ENCODE results near the gene ZNF575. TPM values are rescaled to one million over a fixed set of nuclear protein-coding genes. Genes with fewer than 3 reads are reported as not detected.

The ZNF575 gene
- total and polyA plus RNA-seq, 10 of the 15 experiments (the other 5 are each of a cell fraction or from before 2014, with no cell fraction given) = 0.18 to 2.8 (median 0.75) TPM

DNA sequence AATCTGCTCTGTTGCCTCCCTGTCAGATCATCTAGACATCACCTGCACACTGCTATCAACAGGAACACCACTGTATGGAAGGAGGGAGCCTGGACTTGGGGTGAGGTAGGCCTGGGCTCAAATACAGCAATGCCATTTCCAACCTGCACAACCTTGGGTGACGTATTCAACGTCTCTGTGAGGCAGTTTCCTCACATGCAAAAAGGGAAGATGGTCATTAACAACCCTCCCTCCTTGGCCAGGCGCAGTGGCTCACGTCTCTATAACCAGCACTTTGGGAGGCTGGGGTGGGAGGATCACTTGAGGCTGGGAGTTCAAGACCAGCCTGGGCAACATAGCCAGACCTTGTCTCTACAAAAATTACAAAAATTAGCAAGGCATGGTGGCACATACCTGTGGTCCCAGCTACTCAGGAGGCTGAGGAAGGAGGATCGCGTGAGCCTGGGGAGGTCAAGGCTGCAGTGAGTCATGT, 29.3 kb downstream of the ZNF575 start:
- H4K20me1 ChIP-seq (ENCODE audit: control insufficient read depth, insufficient read depth) = no peaks in the 10 kb centered on the region
- H3K4me2 ChIP-seq (ENCODE audit: control insufficient read depth, insufficient read depth) = peak overlapping the region; percentile 34
- H3K9me3 ChIP-seq (replicated peaks; ENCODE audit: control insufficient read depth, insufficient read depth, low read length) = no peaks in the 10 kb centered on the region
- H3K27ac ChIP-seq (ENCODE audit: control insufficient read depth, insufficient read depth) = peak overlapping the region; percentile 62
- RAD21 ChIA-PET (ENCODE audit: unreplicated experiment) = interaction anchor here (1.8 kb wide), 1 partner anchor 32 kb away, joined by 11 read pairs; no protein-coding TSS in a partner anchor
- intact Hi-C loops (cut with micrococcal nuclease; ENCODE audit: unreplicated experiment) (no loop called here), in situ Hi-C loops (cut with MboI) (no loop called here)
- H3K9ac ChIP-seq (ENCODE audit: control insufficient read depth, insufficient read depth, low read length) = no peak overlapping the region
- CTCF ChIA-PET = interaction anchor here (0.6 to 2.3 kb wide), 3 partner anchors 32 to 163 kb away, joined by 3 to 13 read pairs (median 3); partner anchors contain the start of gene ZNF576
- POLR2A ChIA-PET = interaction anchor here (0.9 kb wide), 1 partner anchor 37 kb away, joined by 10 read pairs; no protein-coding TSS in a partner anchor
- ATAC-seq (no peak), DNase-seq (ENCODE audit: low read depth, low spot score) (no peak), FAIRE-seq (no peak)
- no peaks in the 10 kb centered on the region for H3K27me3 ChIP-seq (replicated peaks in 1 of 2; ENCODE audit: control insufficient read depth in 2 of 2, insufficient read depth in 2 of 2, low read length in 1 of 2)
- H3K79me2 ChIP-seq (ENCODE audit: control insufficient read depth, insufficient read depth, low read length) = no peaks in the 10 kb centered on the region
- no peaks in the 10 kb centered on the region; a peak in 1 of 4 replicates for H3K36me3 ChIP-seq (ENCODE audit: control insufficient read depth in 2 of 2, insufficient read depth in 2 of 2, low read length in 1 of 2)
- SMC1A ChIA-PET (ENCODE audit: uncharacterized antibody, unreplicated experiment) = no interaction called here
- peaks cover 12% of the 10 kb centered on the region for H3K4me1 ChIP-seq (ENCODE audit: control insufficient read depth, insufficient read depth, low read length)
- TF ChIP-seq ZNF217 (IDR thresholded peaks at IDR 0.05) (peak; percentile 20; the same call in 1 of the 2 replicates), CBX3 (IDR thresholded peaks at IDR 0.05; ENCODE audit: borderline replicate concordance, low read depth) (no peak), SMARCA5 (IDR thresholded peaks at IDR 0.05) (peak; percentile 87)
- H3K4me3 ChIP-seq = no peak overlapping the region
- H2AFZ ChIP-seq (ENCODE audit: control insufficient read depth, low read depth, low read length) = no peak overlapping the region; the same call in 1 of the 2 replicates
- WGBS (ENCODE audit: insufficient coverage, insufficient replicate concordance, low lambda C conversion rate, missing lambda C conversion rate) = 36% methylated on average over 6 of the region's 6 CpGs
- no TSS peak for BruUV-seq (replicated peaks)

DNA sequence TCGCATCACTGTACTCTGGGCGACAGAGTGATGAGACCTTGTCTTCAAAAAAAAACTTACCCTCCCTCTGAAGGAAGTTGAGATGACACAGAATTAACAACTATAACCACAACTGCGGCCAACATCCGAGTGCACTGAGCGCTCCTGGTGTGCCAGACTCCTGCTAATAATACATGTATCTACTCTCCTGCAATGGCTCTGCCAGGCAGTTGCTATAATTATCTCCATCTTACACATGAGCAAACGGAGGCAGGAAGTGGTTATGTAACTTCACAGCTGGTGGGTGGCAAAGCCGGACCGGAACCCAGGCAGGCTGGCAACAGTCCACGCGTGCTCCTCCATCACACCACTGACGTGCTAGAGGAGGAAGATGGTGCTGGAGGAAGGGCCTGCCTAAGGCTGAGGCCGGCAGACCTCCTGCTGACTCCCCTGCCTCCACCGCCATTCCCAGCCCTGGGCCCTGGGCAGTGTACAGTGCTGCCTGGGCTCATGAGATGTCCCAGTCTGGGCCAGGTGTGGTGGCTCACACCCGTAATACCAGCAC, 29.8 kb downstream of the ZNF575 start:
- H3K27ac ChIP-seq (ENCODE audit: control insufficient read depth, insufficient read depth) = peak overlapping the region; percentile 62
- peak; percentile 31 for FAIRE-seq
- peaks cover 12% of the 10 kb centered on the region for H3K4me1 ChIP-seq (ENCODE audit: control insufficient read depth, insufficient read depth, low read length)
- peak; percentile 92 for ATAC-seq
- ChIA-PET RAD21 (ENCODE audit: unreplicated experiment) (interaction anchor here (0.6 to 1.8 kb wide), 2 partner anchors 30 to 32 kb away, joined by 3 to 11 read pairs; partner anchors contain the start of gene ZNF575), SMC1A (ENCODE audit: uncharacterized antibody, unreplicated experiment) (interaction anchor here (1.0 kb wide), 1 partner anchor 12 kb away, joined by 4 read pairs; the partner anchor contains the start of gene XRCC1), CTCF (interaction anchor here (0.6 to 2.3 kb wide), 3 partner anchors 8 to 162 kb away, joined by 3 to 13 read pairs (median 8); no protein-coding TSS in a partner anchor), POLR2A (interaction anchor here (0.9 kb wide), 1 partner anchor 38 kb away, joined by 10 read pairs; no protein-coding TSS in a partner anchor)
- H4K20me1 ChIP-seq (ENCODE audit: control insufficient read depth, insufficient read depth) = no peaks in the 10 kb centered on the region
- no peaks in the 10 kb centered on the region for H3K9me3 ChIP-seq (replicated peaks; ENCODE audit: control insufficient read depth, insufficient read depth, low read length)
- H2AFZ ChIP-seq (ENCODE audit: control insufficient read depth, low read depth, low read length) = peak overlapping the region; percentile 67
- peak; percentile 91 for DNase-seq (ENCODE audit: low read depth, low spot score)
- in situ Hi-C loops (cut with MboI) = no loop called here
- 2% methylated on average over 14 of the region's 14 CpGs for WGBS (ENCODE audit: insufficient coverage, insufficient replicate concordance, low lambda C conversion rate, missing lambda C conversion rate)
- H3K4me3 ChIP-seq = no peak overlapping the region
- no peaks in the 10 kb centered on the region for H3K79me2 ChIP-seq (ENCODE audit: control insufficient read depth, insufficient read depth, low read length)
- no peaks in the 10 kb centered on the region for H3K27me3 ChIP-seq (replicated peaks in 1 of 2; ENCODE audit: control insufficient read depth in 2 of 2, insufficient read depth in 2 of 2, low read length in 1 of 2)
- H3K4me2 ChIP-seq (ENCODE audit: control insufficient read depth, insufficient read depth) = peak overlapping the region; percentile 67
- no TSS peak for BruUV-seq (replicated peaks)
- intact Hi-C loops (cut with micrococcal nuclease; ENCODE audit: unreplicated experiment) = no loop called here
- H3K36me3 ChIP-seq (ENCODE audit: control insufficient read depth in 2 of 2, insufficient read depth in 2 of 2, low read length in 1 of 2) = no peaks in the 10 kb centered on the region; a peak in 1 of 4 replicates
- H3K9ac ChIP-seq (ENCODE audit: control insufficient read depth, insufficient read depth, low read length) = no peak overlapping the region
- TF ChIP-seq, protein P1, sequence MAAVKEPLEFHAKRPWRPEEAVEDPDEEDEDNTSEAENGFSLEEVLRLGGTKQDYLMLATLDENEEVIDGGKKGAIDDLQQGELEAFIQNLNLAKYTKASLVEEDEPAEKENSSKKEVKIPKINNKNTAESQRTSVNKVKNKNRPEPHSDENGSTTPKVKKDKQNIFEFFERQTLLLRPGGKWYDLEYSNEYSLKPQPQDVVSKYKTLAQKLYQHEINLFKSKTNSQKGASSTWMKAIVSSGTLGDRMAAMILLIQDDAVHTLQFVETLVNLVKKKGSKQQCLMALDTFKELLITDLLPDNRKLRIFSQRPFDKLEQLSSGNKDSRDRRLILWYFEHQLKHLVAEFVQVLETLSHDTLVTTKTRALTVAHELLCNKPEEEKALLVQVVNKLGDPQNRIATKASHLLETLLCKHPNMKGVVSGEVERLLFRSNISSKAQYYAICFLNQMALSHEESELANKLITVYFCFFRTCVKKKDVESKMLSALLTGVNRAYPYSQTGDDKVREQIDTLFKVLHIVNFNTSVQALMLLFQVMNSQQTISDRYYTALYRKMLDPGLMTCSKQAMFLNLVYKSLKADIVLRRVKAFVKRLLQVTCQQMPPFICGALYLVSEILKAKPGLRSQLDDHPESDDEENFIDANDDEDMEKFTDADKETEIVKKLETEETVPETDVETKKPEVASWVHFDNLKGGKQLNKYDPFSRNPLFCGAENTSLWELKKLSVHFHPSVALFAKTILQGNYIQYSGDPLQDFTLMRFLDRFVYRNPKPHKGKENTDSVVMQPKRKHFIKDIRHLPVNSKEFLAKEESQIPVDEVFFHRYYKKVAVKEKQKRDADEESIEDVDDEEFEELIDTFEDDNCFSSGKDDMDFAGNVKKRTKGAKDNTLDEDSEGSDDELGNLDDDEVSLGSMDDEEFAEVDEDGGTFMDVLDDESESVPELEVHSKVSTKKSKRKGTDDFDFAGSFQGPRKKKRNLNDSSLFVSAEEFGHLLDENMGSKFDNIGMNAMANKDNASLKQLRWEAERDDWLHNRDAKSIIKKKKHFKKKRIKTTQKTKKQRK (IDR thresholded peaks at IDR 0.05; ENCODE audit: low read depth, low read length) = no peak
- TF ChIP-seq ZNF274 (IDR thresholded peaks at IDR 0.05; ENCODE audit: insufficient read depth, insufficient read length) = no peak
- no peak for TF ChIP-seq SREBF1 (IDR thresholded peaks at IDR 0.05; ENCODE audit: low read length)
- no peak for TF ChIP-seq FOS (IDR thresholded peaks at IDR 0.05; ENCODE audit: borderline replicate concordance, extremely low read depth, insufficient read length)
- TF ChIP-seq, protein P2, sequence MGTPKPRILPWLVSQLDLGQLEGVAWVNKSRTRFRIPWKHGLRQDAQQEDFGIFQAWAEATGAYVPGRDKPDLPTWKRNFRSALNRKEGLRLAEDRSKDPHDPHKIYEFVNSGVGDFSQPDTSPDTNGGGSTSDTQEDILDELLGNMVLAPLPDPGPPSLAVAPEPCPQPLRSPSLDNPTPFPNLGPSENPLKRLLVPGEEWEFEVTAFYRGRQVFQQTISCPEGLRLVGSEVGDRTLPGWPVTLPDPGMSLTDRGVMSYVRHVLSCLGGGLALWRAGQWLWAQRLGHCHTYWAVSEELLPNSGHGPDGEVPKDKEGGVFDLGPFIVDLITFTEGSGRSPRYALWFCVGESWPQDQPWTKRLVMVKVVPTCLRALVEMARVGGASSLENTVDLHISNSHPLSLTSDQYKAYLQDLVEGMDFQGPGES (IDR thresholded peaks at IDR 0.05) = no peak
- 0 out of 2 replicates have a peak, but pooled peaks have one; percentile 14 for TF ChIP-seq GABPA (IDR thresholded peaks at IDR 0.05; ENCODE audit: low read depth)
- no peak for TF ChIP-seq SUPT20H (IDR thresholded peaks at IDR 0.05; ENCODE audit: borderline replicate concordance, control insufficient read depth, low read depth, low read length)
- TF ChIP-seq POLR2AphosphoS2 (IDR thresholded peaks at IDR 0.05; ENCODE audit: low read depth, low read length) = no peak
- TF ChIP-seq NFIC (IDR thresholded peaks at IDR 0.05; ENCODE audit: low read depth, low read length) = no peak

Measured in GM12878 (cell line).